Measurements from ENCODE around the gene CLOCK.

CLOCK gene

DNA sequence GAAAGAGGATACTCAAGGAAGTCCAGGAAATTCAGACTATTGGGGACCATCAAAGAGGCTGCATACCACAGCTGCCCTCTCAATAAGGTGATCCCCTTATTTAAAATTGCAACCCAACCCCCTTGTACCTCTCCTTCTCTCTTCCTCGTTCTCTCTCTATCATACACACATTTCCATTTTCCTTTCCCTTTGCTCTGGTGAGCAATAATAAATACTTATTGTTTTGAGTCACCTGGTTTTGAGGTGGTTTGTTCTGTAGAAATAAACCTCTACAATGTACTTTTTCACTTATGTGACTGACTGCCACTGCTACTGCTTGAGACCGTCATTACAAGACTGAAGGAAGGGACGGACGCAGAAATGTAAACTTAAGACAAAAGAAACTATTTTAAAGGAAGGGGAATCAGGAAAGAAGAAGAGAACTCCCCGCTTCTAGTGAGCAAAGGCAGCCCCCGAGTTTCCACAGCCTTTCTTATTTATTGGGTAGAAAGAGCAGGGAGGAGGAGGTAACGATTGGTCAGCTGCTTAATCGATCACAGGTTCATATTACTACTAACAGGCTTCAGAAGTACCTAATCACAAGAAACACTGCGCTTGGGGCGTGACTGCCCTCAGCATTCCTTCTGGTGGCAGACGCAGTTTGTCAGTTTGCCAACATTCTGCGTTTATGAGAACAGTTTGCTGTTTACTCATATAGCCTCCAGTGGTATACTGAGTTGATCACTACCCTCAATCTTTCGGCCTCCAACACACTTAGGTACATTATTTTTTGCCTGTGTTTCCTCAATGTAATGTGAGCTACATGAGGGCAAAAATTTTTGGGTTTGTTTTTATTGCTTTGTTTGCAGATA, 167.9 kb downstream of the CLOCK start:
- DNase-seq: no peak
